Measurements from ENCODE around the gene TASP1. TPM values are rescaled to one million over a fixed set of nuclear protein-coding genes. Genes with fewer than 3 reads are reported as not detected.

TASP1 gene
- total RNA-seq, 3 donors from 2014 or later, result 9.5 to 12.5 (median 11.4) TPM

DNA sequence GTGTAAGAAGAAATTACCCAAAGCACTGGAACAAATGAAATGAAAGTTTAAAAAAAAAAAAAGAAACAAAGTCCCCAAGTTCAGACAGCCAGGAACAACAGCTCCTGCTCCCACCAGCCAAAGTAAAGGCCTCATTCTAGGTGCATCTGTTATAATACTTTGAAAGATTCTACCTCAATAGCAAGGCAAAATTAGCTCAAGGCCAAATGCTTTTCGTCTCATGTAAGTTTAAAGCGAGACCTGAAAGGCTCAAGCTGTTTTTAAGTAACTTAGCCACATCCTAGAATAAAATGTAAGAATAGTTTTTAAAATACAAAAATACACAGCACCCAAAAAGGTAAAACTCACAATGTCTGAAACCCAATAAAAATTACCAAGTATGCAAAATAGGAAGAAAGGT, 64.7 kb downstream of the TASP1 start:
- no peaks in the 10 kb centered on the region for H3K27me3 Mint-ChIP-seq (ENCODE audit: low read depth)
- peaks cover 44% of the 10 kb centered on the region for H3K36me3 Mint-ChIP-seq (ENCODE audit: insufficient read depth)
- H3K4me1 Mint-ChIP-seq (ENCODE audit: low read depth), result no peaks in the 10 kb centered on the region
- H3K4me3 Mint-ChIP-seq, result no peak overlapping the region
- DNase-seq (no peak), ATAC-seq (no peak)
- peaks cover 12% of the 10 kb centered on the region for H3K9me3 Mint-ChIP-seq

DNA sequence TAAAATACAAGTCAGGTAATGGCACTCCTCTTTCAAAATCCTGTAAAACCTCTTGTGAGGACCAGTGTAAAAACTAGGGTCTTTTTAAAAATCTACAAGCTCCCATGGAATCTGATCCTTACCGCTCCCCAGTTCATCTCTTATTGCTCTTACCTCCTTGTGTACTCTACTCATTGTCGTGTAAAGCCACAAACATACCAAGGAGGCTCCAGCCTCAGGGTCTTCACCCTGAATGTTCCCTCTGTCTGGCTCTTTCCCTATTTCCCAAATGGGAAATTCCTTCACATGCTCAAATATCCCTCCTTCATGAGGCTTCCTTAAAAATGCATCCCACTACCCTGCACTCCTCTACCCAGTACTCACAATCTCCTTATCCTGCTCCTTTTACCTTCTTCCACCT, 67.1 kb downstream of the TASP1 start:
- no peaks in the 10 kb centered on the region for H3K4me1 Mint-ChIP-seq (ENCODE audit: low read depth)
- peaks cover 42% of the 10 kb centered on the region for H3K36me3 Mint-ChIP-seq (ENCODE audit: insufficient read depth)
- no peak overlapping the region for H3K4me3 Mint-ChIP-seq
- H3K27me3 Mint-ChIP-seq (ENCODE audit: low read depth), result no peaks in the 10 kb centered on the region
- DNase-seq (no peak), ATAC-seq (no peak)
- peaks cover 12% of the 10 kb centered on the region for H3K9me3 Mint-ChIP-seq

DNA sequence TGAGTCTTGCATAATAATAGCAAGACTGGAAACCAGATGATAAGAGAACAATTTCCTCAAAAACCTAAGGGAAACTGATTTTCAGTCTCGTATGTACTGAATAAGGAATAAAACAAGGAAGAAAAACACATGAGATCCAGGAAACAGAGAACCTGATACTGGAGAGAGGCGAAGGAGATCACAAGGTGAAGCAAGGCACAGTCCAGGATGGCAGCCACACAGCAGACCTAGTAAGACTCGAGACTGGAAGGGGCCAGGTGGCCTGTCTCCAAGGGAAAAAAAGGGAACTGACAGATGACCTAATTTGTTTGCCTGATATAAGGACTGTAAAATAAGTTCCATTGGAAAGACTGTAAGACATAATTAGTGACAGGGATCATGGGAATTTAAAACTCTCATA, 71.1 kb downstream of the TASP1 start:
- H3K4me1 Mint-ChIP-seq (ENCODE audit: low read depth), result no peaks in the 10 kb centered on the region
- H3K36me3 Mint-ChIP-seq (ENCODE audit: insufficient read depth), result peaks cover 46% of the 10 kb centered on the region
- H3K9me3 Mint-ChIP-seq, result peaks cover 4% of the 10 kb centered on the region
- no peak for ATAC-seq
- DNase-seq, result no peak
- H3K27me3 Mint-ChIP-seq (ENCODE audit: low read depth), result no peaks in the 10 kb centered on the region
- no peak overlapping the region for H3K4me3 Mint-ChIP-seq

DNA sequence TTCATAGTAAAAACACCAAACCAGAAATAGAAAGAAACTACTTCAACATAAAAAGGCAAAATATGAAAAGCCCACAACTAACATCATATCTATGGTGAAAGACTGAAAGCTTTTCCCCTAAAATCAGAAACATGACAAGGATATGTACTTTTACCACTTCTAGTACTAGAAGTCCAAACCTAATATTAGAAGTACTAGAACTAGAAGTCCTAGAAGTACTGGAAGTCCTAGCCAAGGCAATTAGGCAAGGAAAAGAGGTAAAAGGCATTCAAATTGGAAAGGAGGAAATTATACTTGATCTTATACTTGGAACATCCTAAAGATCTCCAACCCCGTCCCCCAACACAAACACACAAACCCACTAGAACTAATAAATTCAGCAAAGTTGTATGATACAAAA, 74.9 kb downstream of the TASP1 start:
- no peaks in the 10 kb centered on the region for H3K27me3 Mint-ChIP-seq (ENCODE audit: low read depth)
- no peaks in the 10 kb centered on the region for H3K4me1 Mint-ChIP-seq (ENCODE audit: low read depth)
- H3K4me3 Mint-ChIP-seq, result no peak overlapping the region
- H3K36me3 Mint-ChIP-seq (ENCODE audit: insufficient read depth), result peaks cover 59% of the 10 kb centered on the region
- DNase-seq (no peak), ATAC-seq (no peak)
- peaks cover 9% of the 10 kb centered on the region for H3K9me3 Mint-ChIP-seq

DNA sequence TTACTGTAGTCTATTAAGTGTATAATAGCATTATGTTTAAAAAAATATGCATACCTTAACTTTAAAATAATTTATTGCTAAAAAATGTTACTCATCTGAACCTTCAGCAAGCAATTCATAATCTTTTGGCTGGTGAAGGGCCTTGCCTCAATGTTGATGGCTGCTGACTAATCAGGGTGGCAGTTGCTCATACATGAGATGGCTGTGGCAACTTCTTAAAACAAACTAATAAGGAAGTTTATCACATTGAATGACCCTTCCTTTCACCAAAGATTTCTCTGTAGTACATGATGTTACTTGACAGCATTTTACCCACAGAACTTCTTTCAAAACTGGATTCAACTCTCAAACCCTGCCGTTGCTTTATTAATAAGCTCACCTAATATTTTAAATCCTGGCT, 84.0 kb downstream of the TASP1 start:
- no peaks in the 10 kb centered on the region for H3K27me3 Mint-ChIP-seq (ENCODE audit: low read depth)
- no peak overlapping the region for H3K4me3 Mint-ChIP-seq
- DNase-seq (no peak), ATAC-seq (no peak)
- peaks cover 25% of the 10 kb centered on the region for H3K36me3 Mint-ChIP-seq (ENCODE audit: insufficient read depth)
- H3K9me3 Mint-ChIP-seq, result no peaks in the 10 kb centered on the region
- no peaks in the 10 kb centered on the region for H3K4me1 Mint-ChIP-seq (ENCODE audit: low read depth)

DNA sequence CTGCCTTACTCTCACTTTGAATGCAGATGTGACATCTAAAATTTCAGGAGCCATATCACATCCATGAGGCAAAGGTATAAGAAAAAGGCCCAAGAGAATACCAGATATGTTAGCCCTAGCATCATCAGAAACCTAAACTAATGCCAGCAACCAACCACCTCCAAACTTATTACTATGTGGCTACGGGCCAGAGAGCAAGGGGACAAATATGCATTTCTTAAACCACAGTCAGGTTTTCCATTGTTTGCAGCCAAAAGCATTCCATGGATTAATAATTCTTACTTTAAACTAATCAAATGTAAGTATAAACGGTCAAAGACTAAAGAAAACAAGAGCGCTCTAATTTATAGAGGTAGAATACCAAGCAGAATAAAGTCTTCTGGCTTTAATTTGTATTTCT, 84.7 kb downstream of the TASP1 start:
- no peaks in the 10 kb centered on the region for H3K4me1 Mint-ChIP-seq (ENCODE audit: low read depth)

DNA sequence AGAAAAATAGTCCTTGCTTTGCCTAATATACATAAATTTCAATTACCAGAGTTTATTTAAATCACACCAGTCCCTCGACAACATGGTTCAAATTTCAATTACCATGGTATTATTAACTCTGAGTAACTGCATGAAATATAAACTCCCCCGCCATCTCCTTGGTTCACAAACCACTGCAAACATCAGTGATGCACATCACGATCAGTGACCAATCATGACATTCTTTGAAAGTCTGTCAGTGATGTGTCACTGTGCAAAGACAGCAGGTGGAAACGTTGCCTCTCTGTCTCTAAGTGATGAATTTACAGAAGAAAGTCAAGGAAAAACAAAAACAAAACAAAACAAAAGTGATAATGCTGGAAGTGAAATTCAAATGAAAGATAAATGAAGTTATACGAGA, 86.7 kb downstream of the TASP1 start:
- no peak for DNase-seq
- Mint-ChIP-seq H3K36me3 (ENCODE audit: insufficient read depth) (peaks cover 28% of the 10 kb centered on the region), H3K4me3 (no peak overlapping the region), H3K4me1 (ENCODE audit: low read depth) (no peaks in the 10 kb centered on the region), H3K27me3 (ENCODE audit: low read depth) (no peaks in the 10 kb centered on the region), H3K9me3 (no peaks in the 10 kb centered on the region)
- ATAC-seq, result no peak

More for the DNA sequence above, 84.7 kb downstream of the TASP1 start:
- Mint-ChIP-seq H3K4me3 (no peak overlapping the region), H3K36me3 (ENCODE audit: insufficient read depth) (peaks cover 22% of the 10 kb centered on the region), H3K27me3 (ENCODE audit: low read depth) (no peaks in the 10 kb centered on the region), H3K9me3 (no peaks in the 10 kb centered on the region)
- no peak for DNase-seq
- ATAC-seq, result no peak

DNA sequence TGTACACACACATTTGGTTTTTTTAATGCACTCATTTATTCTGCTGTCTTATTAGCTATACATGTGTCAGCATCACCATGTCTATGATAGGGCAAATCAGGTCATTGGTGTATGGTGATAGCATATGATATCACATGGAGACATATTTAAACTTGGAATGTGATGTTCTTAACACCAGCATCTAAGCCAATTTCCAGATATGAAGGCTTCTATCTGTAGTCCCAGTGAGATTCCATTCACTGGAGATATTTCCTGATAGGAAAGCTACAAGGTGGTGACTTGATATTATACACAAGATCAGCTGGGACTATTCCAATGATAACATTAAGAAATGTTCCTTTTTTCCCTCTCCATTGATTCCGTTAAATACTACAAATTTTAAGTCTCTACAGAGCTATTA, 89.3 kb downstream of the TASP1 start:
- no peaks in the 10 kb centered on the region for H3K4me1 Mint-ChIP-seq (ENCODE audit: low read depth)

DNA sequence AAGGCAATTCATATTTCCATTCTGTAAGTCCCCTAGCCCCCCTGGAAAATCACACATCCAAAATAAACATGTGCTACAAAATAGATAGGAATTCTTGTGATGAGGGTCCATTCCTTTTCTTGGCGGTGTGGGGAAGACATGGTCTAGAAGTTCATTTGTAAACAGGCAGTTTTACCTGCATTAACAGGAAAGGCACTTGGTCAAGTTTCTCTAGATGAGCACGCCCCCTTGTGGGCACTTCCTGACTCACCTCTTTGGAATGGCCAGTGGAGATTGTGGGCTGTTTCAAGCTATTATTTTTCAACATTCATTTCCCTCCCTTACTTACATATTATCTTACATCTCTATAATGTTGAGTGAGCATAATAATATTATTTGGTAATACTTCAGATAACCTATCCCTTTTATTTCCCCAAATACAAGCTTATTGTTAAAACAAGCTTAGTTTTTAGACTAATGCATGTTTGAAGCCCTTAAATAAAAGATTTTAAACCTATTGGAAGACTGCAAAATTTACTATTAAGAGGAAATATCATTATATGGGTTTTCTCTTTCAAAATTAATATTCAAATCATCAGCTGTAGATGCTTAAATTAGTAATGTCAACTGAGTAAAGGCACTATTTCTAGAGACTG, 92.1 kb downstream of the TASP1 start:
- peaks cover 15% of the 10 kb centered on the region for H3K36me3 Mint-ChIP-seq (ENCODE audit: insufficient read depth)
- H3K4me3 Mint-ChIP-seq, result no peak overlapping the region
- H3K27me3 Mint-ChIP-seq (ENCODE audit: low read depth), result no peaks in the 10 kb centered on the region
- no peaks in the 10 kb centered on the region for H3K9me3 Mint-ChIP-seq
- ATAC-seq, result no peak
- no peaks in the 10 kb centered on the region for H3K4me1 Mint-ChIP-seq (ENCODE audit: low read depth)
- peak; percentile 61 for DNase-seq

More for the DNA sequence above, 89.3 kb downstream of the TASP1 start:
- no peaks in the 10 kb centered on the region for H3K9me3 Mint-ChIP-seq
- DNase-seq, result no peak
- H3K36me3 Mint-ChIP-seq (ENCODE audit: insufficient read depth), result peaks cover 18% of the 10 kb centered on the region
- no peak overlapping the region for H3K4me3 Mint-ChIP-seq
- ATAC-seq, result no peak
- no peaks in the 10 kb centered on the region for H3K27me3 Mint-ChIP-seq (ENCODE audit: low read depth)

DNA sequence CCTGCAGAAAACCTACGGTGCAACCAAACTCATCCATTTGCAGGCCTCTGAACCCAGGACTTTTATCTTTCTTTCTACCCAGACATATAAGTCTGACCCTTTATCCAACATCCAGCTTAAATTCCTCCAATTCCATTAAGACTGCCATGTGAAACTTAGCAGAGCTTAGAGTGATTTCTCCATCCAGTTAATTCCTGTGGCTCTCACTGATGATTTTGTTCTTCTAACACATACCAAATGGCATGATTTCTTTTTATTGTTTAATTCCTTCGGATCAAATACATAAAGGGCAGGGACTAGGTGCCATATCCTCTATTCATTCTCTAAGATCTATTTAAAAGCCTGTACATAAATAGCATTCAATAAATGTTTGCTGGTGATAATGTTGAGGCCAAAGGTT, 92.9 kb downstream of the TASP1 start:
- no peak overlapping the region for H3K4me3 Mint-ChIP-seq
- peaks cover 14% of the 10 kb centered on the region for H3K36me3 Mint-ChIP-seq (ENCODE audit: insufficient read depth)
- DNase-seq (no peak), ATAC-seq (no peak)
- no peaks in the 10 kb centered on the region for H3K27me3 Mint-ChIP-seq (ENCODE audit: low read depth)
- no peaks in the 10 kb centered on the region for H3K4me1 Mint-ChIP-seq (ENCODE audit: low read depth)
- H3K9me3 Mint-ChIP-seq, result no peaks in the 10 kb centered on the region

DNA sequence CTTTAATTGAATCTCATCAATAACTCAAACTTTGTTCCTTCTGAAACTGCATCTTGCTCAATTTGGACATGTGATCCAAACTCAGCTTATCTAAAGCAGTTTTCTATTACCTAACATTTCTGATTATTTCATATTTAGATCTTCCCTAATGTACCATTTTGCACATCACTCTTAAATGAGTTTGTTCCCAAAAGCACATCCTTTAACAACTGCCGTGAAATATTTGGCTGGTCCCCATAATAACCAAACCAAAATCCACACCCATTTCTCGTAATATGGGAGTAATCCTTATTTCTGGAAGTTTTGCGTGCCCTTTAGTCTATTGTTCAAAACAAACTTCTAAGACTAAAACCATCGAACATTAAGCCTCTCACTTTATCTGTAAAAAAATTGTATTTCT, 94.9 kb downstream of the TASP1 start:
- H3K9me3 Mint-ChIP-seq, result no peaks in the 10 kb centered on the region
- peaks cover 14% of the 10 kb centered on the region for H3K36me3 Mint-ChIP-seq (ENCODE audit: insufficient read depth)
- no peak for DNase-seq
- ATAC-seq, result no peak
- no peak overlapping the region for H3K4me3 Mint-ChIP-seq
- H3K4me1 Mint-ChIP-seq (ENCODE audit: low read depth), result no peaks in the 10 kb centered on the region
- no peaks in the 10 kb centered on the region for H3K27me3 Mint-ChIP-seq (ENCODE audit: low read depth)

DNA sequence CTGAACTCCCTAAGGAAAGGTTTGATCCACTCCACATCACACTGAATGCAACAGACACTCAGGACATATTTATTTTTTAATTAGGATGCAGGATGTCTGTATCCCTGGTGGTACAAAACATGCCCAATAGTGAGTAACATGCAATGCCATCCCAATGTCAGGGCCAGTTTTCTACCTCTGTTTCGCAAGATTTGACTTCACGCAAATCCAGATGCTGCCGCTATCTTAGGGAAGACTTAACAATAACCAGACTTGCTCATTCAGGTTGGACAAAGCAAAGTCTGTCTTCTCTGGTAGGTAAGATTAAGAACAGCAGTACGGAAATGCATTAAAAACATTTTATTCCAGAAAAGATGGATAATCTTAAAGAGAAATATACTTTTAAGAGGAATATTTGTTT, 103.1 kb downstream of the TASP1 start:
- no peaks in the 10 kb centered on the region for H3K9me3 Mint-ChIP-seq
- no peak overlapping the region for H3K4me3 Mint-ChIP-seq
- ATAC-seq (no peak), DNase-seq (no peak)
- H3K27me3 Mint-ChIP-seq (ENCODE audit: low read depth), result no peaks in the 10 kb centered on the region
- H3K36me3 Mint-ChIP-seq (ENCODE audit: insufficient read depth), result peaks cover 26% of the 10 kb centered on the region
- H3K4me1 Mint-ChIP-seq (ENCODE audit: low read depth), result no peaks in the 10 kb centered on the region

DNA sequence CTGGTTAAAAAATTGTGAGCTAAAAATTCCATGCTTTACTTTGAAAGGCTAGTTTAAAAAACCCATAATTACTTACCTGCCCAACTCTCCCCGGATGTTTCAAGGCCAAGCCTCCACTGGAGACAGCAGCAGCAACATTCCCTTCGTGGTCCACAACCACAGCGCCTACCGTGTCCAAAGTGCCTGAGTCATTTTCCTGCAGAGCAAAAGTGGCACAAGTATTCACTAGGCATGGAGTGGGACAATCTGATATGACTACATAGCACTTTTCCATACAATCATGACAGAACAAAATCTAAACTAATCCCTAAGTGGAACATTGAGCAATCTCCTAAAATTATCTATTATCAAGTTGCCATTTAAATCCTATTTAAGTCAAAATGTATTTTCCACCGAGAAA, 104.8 kb downstream of the TASP1 start:
- Mint-ChIP-seq H3K4me3 (no peak overlapping the region), H3K9me3 (no peaks in the 10 kb centered on the region), H3K4me1 (ENCODE audit: low read depth) (no peaks in the 10 kb centered on the region), H3K36me3 (ENCODE audit: insufficient read depth) (peaks cover 26% of the 10 kb centered on the region), H3K27me3 (ENCODE audit: low read depth) (no peaks in the 10 kb centered on the region)
- no peak for ATAC-seq
- DNase-seq, result no peak

DNA sequence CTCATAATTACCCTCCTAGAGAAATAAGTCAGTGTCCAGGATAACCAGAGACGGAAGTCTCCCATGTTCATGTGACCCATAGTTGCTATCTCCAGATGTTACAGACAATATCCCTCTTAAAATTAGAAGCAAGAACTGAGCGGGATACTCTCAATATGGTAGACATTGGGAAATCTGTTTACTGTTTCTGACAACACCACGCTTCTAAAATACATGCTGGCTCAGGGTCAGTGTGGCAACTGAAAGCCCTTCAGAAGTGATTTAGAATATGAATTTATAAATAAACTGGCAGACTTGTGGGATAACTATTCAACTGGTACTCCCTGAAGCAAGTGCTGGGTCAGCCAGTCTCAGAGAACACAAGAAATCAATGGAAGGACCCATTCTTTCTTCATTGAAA, 108.6 kb downstream of the TASP1 start:
- no peak overlapping the region for H3K4me3 Mint-ChIP-seq
- peaks cover 50% of the 10 kb centered on the region for H3K36me3 Mint-ChIP-seq (ENCODE audit: insufficient read depth)

DNA sequence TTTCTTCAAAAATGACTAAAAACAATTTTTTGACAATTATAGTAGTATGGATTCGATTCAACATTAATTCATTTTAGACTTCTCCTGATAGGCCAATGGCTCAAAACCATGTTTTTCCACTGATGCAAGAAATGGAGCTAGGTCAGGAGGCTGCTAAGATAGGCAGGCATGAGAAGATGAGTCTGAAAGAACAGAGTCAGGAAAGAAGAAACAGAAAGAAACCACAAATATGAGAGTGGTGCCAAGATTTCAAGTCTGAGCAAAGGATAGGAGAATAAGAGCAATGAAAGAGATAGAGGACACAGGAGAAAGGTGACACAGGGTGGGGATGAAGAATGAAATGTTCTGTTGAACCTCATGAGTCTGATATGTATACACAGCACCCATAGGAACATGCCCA, 112.2 kb downstream of the TASP1 start:
- no peak for DNase-seq
- no peaks in the 10 kb centered on the region for H3K4me1 Mint-ChIP-seq (ENCODE audit: low read depth)
- peaks cover 60% of the 10 kb centered on the region for H3K36me3 Mint-ChIP-seq (ENCODE audit: insufficient read depth)

More for the DNA sequence above, 108.6 kb downstream of the TASP1 start:
- no peak for DNase-seq
- Mint-ChIP-seq H3K4me1 (ENCODE audit: low read depth) (no peaks in the 10 kb centered on the region), H3K9me3 (no peaks in the 10 kb centered on the region), H3K27me3 (ENCODE audit: low read depth) (no peaks in the 10 kb centered on the region)
- ATAC-seq, result no peak

More for the DNA sequence above, 112.2 kb downstream of the TASP1 start:
- no peaks in the 10 kb centered on the region for H3K27me3 Mint-ChIP-seq (ENCODE audit: low read depth)
- peaks cover 14% of the 10 kb centered on the region for H3K9me3 Mint-ChIP-seq
- no peak overlapping the region for H3K4me3 Mint-ChIP-seq
- ATAC-seq, result no peak

Data from activated T-cell treated with anti-CD3 and anti-CD28 coated beads, Interleukin-2, amount 50 U/mL, for 4 hours (primary cell).